PFSK-1 (cell line): ENCODE results near the gene BCL10.

ENCODE experiments used
- SIN3A ChIP-seq: IDR thresholded peaks from 2 replicates; pipeline ENCODE4 v1.6.1; 2012; ENCODE audit warnings: mild to moderate bottlenecking, low read length, moderate library complexity, borderline replicate concordance; ENCODE audit not compliant: insufficient read depth
- TAF1 ChIP-seq: IDR thresholded peaks from 2 replicates; pipeline ENCODE4 v1.6.1; 2012; ENCODE audit warnings: low read length, control low read depth, borderline replicate concordance; ENCODE audit not compliant: insufficient read depth

GRCh38 chr1:85268801-85269585 lies 7.4 kb downstream of the BCL10 start:
- no peak for TF ChIP-seq TAF1
- TF ChIP-seq SIN3A = no peak
